H1 (cell line): ENCODE results near the gene LY6G6F. TPM values are rescaled to one million over a fixed set of nuclear protein-coding genes. Genes with fewer than 3 reads are reported as not detected.

Experiments
- CTCF ChIA-PET: fragments of 300-600 bp; sonication (Branson Sonifier 250); formaldehyde crosslinking; loops from one replicate; lab custom pipeline; 2021; ENCODE audit not compliant: partially characterized antibody; lab: Charles Lee
- POLR2A ChIA-PET: fragments of 300-600 bp; sonication (Branson Sonifier 250); formaldehyde crosslinking; loops from one replicate; lab custom pipeline; 2021; ENCODE audit warnings: inconsistent platforms; ENCODE audit not compliant: partially characterized antibody; lab: Charles Lee
- DNase-seq, 2 experiments: peaks; one replicate each; pipeline versions ENCODE4 v3.0.0 to v3.0.0-alpha.2; 2010 to 2022; ENCODE audit warnings: low spot score in 2 of 2, low read depth in 1 of 2, mixed read lengths in 1 of 2
- FAIRE-seq: peaks from 2 replicates; lab custom pipeline; 2011; peaks lifted over from hg19 to GRCh38; lab: Jason Lieb, UNC
- H2AFZ ChIP-seq: 2 replicates; pipeline ENCODE4 v1.8.1; 2012; ENCODE audit warnings: low read length, inconsistent platforms
- H2AK5ac ChIP-seq: 2 replicates; pipeline ENCODE4 v1.6.1; 2013; ENCODE audit warnings: low read depth, low read length
- H2BK120ac ChIP-seq: replicated peaks from 2 replicates; pipeline ENCODE3; 2013; ENCODE audit warnings: low read depth, low read length, inconsistent platforms
- H2BK12ac ChIP-seq: 2 replicates; pipeline ENCODE4 v1.6.1; 2013; ENCODE audit warnings: low read depth, low read length
- H2BK15ac ChIP-seq: 2 replicates; pipeline ENCODE4 v1.6.1; 2013; ENCODE audit warnings: low read length
- H2BK20ac ChIP-seq: 2 replicates; pipeline ENCODE4 v1.6.1; 2013; ENCODE audit warnings: low read length
- H2BK5ac ChIP-seq: 2 replicates; pipeline ENCODE4 v1.6.1; 2013; ENCODE audit warnings: low read depth, low read length
- H3K14ac ChIP-seq: 2 replicates; pipeline ENCODE4 v1.6.1; 2013; ENCODE audit warnings: inconsistent platforms; ENCODE audit not compliant: insufficient read length
- H3K18ac ChIP-seq: 2 replicates; pipeline ENCODE4 v1.6.1; 2013; ENCODE audit warnings: low read length; ENCODE audit errors: extremely low read depth
- H3K23ac ChIP-seq: 2 replicates; pipeline ENCODE4 v1.6.1; 2013; ENCODE audit warnings: inconsistent platforms; ENCODE audit not compliant: insufficient read length
- H3K23me2 ChIP-seq: 2 replicates; pipeline ENCODE4 v1.6.1; 2013; ENCODE audit warnings: low read depth, low read length
- H3K27ac ChIP-seq: 2 replicates; pipeline ENCODE4 v1.6.1; 2011; ENCODE audit warnings: low read depth, low read length, inconsistent platforms
- H3K27me3 ChIP-seq, 4 experiments: replicated peaks in 1 of 4; 1 replicate in 1 of 4; 2 replicates in 3 of 4; pipeline versions ENCODE4 v1.6.1 to v1.8.1; 2011 to 2013; ENCODE audit warnings: low read length in 3 of 4, mild to moderate bottlenecking in 3 of 4, inconsistent platforms in 2 of 4, mixed read lengths in 2 of 4, moderate library complexity in 1 of 4; ENCODE audit not compliant: control insufficient read depth in 3 of 4, insufficient read depth in 3 of 4; ENCODE audit errors: extremely low read depth in 1 of 4
- H3K36me3 ChIP-seq, 4 experiments: 2 replicates each; pipeline versions ENCODE4 v1.6.1 to v1.8.1; 2011 to 2013; ENCODE audit warnings: mild to moderate bottlenecking in 4 of 4, low read length in 3 of 4, moderate library complexity in 2 of 4, control low read depth in 1 of 4, inconsistent platforms in 1 of 4; ENCODE audit not compliant: insufficient read depth in 4 of 4, control insufficient read depth in 2 of 4
- H3K4ac ChIP-seq: replicated peaks from 2 replicates; pipeline ENCODE3; 2013; ENCODE audit warnings: low read length, low read depth, mixed read lengths, inconsistent platforms; ENCODE audit not compliant: insufficient read length
- H3K4me1 ChIP-seq, 4 experiments: replicated peaks in 1 of 4; 1 replicate in 1 of 4; 2 replicates in 3 of 4; pipeline versions ENCODE4 v1.6.1 to v1.8.1; 2011 to 2013; ENCODE audit warnings: low read length in 3 of 4, inconsistent platforms in 2 of 4, mixed read lengths in 1 of 4; ENCODE audit not compliant: insufficient read depth in 4 of 4, control insufficient read depth in 3 of 4
- H3K4me2 ChIP-seq, 2 experiments: 2 replicates each; pipeline versions ENCODE4 v1.6.1 to v1.8.1; 2011 to 2013; ENCODE audit warnings: low read depth in 2 of 2, low read length in 2 of 2, control low read depth in 1 of 2, inconsistent platforms in 1 of 2, mild to moderate bottlenecking in 1 of 2; ENCODE audit not compliant: insufficient read depth in 1 of 2
- H3K4me3 ChIP-seq, 4 experiments: fragments of 200-600, 300-600 bp in 1 of 4; sonication (generic), shearing (Covaris generic), sonication (Bioruptor Twin) in 1 of 4; 2 replicates each; pipeline versions ENCODE4 v1.5.1 to v1.8.1; 2011 to 2016; ENCODE audit warnings: low read length in 4 of 4, low read depth in 3 of 4, control low read depth in 2 of 4, inconsistent platforms in 2 of 4, mild to moderate bottlenecking in 2 of 4, mixed read lengths in 1 of 4, moderate library complexity in 1 of 4; ENCODE audit not compliant: insufficient read depth in 2 of 4; ENCODE audit errors: extremely low read depth in 1 of 4
- H3K56ac ChIP-seq: replicated peaks from 2 replicates; pipeline ENCODE3; 2013; ENCODE audit warnings: low read depth, mild to moderate bottlenecking, mixed read lengths, low read length, inconsistent platforms; ENCODE audit not compliant: insufficient read length
- H3K79me1 ChIP-seq: 2 replicates; pipeline ENCODE4 v1.6.1; 2013; ENCODE audit warnings: low read depth, low read length, control low read depth
- H3K79me2 ChIP-seq, 2 experiments: 2 replicates each; pipeline versions ENCODE4 v1.6.1 to v1.8.1; 2012 to 2013; ENCODE audit warnings: low read length in 2 of 2, mild to moderate bottlenecking in 2 of 2, inconsistent platforms in 1 of 2; ENCODE audit not compliant: insufficient read depth in 2 of 2, control insufficient read depth in 1 of 2
- H3K9ac ChIP-seq, 4 experiments: replicated peaks in 1 of 4; 1 replicate in 1 of 4; 2 replicates in 3 of 4; pipeline versions ENCODE4 v1.6.1 to v1.8.1; 2011 to 2013; ENCODE audit warnings: low read depth in 3 of 4, low read length in 3 of 4, control low read depth in 2 of 4, mild to moderate bottlenecking in 2 of 4, moderate library complexity in 2 of 4, inconsistent platforms in 1 of 4; ENCODE audit errors: extremely low read depth in 1 of 4
- H3K9me3 ChIP-seq, 2 experiments: 2 replicates each; pipeline versions ENCODE4 v1.6.1 to v1.8.1; 2012 to 2013; ENCODE audit warnings: mild to moderate bottlenecking in 2 of 2, moderate library complexity in 2 of 2, control low read depth in 1 of 2, inconsistent platforms in 1 of 2, low read depth in 1 of 2, low read length in 1 of 2, mixed read lengths in 1 of 2; ENCODE audit not compliant: insufficient read depth in 2 of 2
- H4K20me1 ChIP-seq, 2 experiments: replicated peaks in 1 of 2; 2 replicates each; pipeline versions ENCODE3 to v1.8.1; 2011 to 2013; ENCODE audit warnings: inconsistent platforms in 2 of 2, low read length in 2 of 2, mild to moderate bottlenecking in 1 of 2; ENCODE audit not compliant: insufficient read depth in 2 of 2, control insufficient read depth in 1 of 2
- H4K5ac ChIP-seq: 2 replicates; pipeline ENCODE4 v1.6.1; 2013; ENCODE audit warnings: low read length, low read depth, mixed read lengths, inconsistent platforms; ENCODE audit not compliant: insufficient read length
- H4K8ac ChIP-seq: 2 replicates; pipeline ENCODE4 v1.8.0; 2013; ENCODE audit warnings: mild to moderate bottlenecking, moderate library complexity, low read length, inconsistent platforms; ENCODE audit not compliant: insufficient read depth; ENCODE audit errors: extremely low read depth
- H4K91ac ChIP-seq: replicated peaks from 2 replicates; pipeline ENCODE3; 2013; ENCODE audit warnings: low read length, mixed read lengths, inconsistent platforms; ENCODE audit not compliant: insufficient read length
- BCL11A ChIP-seq, 2 experiments: IDR thresholded peaks; one replicate each; pipeline ENCODE4 v1.6.1; 2011; ENCODE audit warnings: low read depth in 2 of 2, low read length in 2 of 2, mild to moderate bottlenecking in 2 of 2
- CEBPB ChIP-seq: IDR thresholded peaks from 2 replicates; pipeline ENCODE4 v1.6.1; 2012; ENCODE audit warnings: low read depth, low read length
- GTF2F1 ChIP-seq: IDR thresholded peaks from 2 replicates; pipeline ENCODE4 v1.6.1; 2012; ENCODE audit warnings: low read depth, low read length, improper control_type of control experiment, borderline replicate concordance
- JUN ChIP-seq: IDR thresholded peaks from 2 replicates; pipeline ENCODE4 v1.6.1; 2011; ENCODE audit warnings: low read depth, mild to moderate bottlenecking, improper control_type of control experiment, low read length
- KDM1A ChIP-seq: fragments of 200-600, 300-600 bp; sonication (generic); IDR thresholded peaks from 2 replicates; pipeline ENCODE4 v1.7.1; 2016; ENCODE audit warnings: mild to moderate bottlenecking, low read length, borderline replicate concordance
- MAFK ChIP-seq: IDR thresholded peaks from 2 replicates; pipeline ENCODE4 v1.6.1; 2012; ENCODE audit warnings: low read depth, mild to moderate bottlenecking, improper control_type of control experiment, low read length
- PHF8 ChIP-seq: fragments of 200-600 bp; sonication (generic); conservative IDR thresholded peaks from 2 replicates; pipeline ENCODE4 v1.7.1; 2012; ENCODE audit warnings: low read depth, mild to moderate bottlenecking, inconsistent platforms, low read length, moderate library complexity
- POLR2AphosphoS5 ChIP-seq: IDR thresholded peaks from 2 replicates; pipeline ENCODE4 v1.6.1; 2011; ENCODE audit warnings: low read depth, low read length
- RXRA ChIP-seq: IDR thresholded peaks from 2 replicates; pipeline ENCODE4 v1.6.1; 2011; ENCODE audit warnings: low read depth, mild to moderate bottlenecking, low read length, moderate library complexity; ENCODE audit not compliant: insufficient read depth
- SIN3A ChIP-seq, 2 experiments: IDR thresholded peaks in 1 of 2; conservative IDR thresholded peaks in 1 of 2; 2 replicates each; pipeline ENCODE4 v1.6.1; 2011 to 2012; ENCODE audit warnings: low read length in 2 of 2, improper control_type of control experiment in 1 of 2, low read depth in 1 of 2, mild to moderate bottlenecking in 1 of 2
- SIX5 ChIP-seq: IDR thresholded peaks from 2 replicates; pipeline ENCODE4 v1.6.1; 2011; ENCODE audit warnings: mild to moderate bottlenecking, low read depth, low read length
- TAF1 ChIP-seq: IDR thresholded peaks from 2 replicates; pipeline ENCODE4 v1.6.1; 2011; ENCODE audit warnings: mild to moderate bottlenecking, low read depth, low read length
- WGBS, 2 experiments: shearing (Covaris generic) in 1 of 2; methylation state at CpG; one replicate each; pipeline versions ENCODE4 v1.1.6 to v1.1.7; 2013 to 2015; ENCODE audit warnings: low lambda C conversion rate in 2 of 2, mixed read lengths in 2 of 2, inconsistent platforms in 1 of 2, low coverage in 1 of 2, missing lambda C conversion rate in 1 of 2; ENCODE audit not compliant: insufficient replicate concordance in 2 of 2, insufficient coverage in 1 of 2, insufficient read length in 1 of 2; ENCODE audit errors: extremely low coverage in 1 of 2, missing lambda C conversion rate in 1 of 2; 5-methylcytosine and 5-hydroxymethylcytosine counted together
- polyA plus RNA-seq, 7 experiments: library from polyadenylated mRNA; depleted of rRNA in 3 of 7; stranded (reverse) in 5 of 7; unstranded in 2 of 7; fragments of >200 nt in 5 of 7; fragments of 200-250 nt in 2 of 7; gene quantifications; 1 replicate in 5 of 7; 2 replicates in 1 of 7; 4 replicates in 1 of 7; pipeline versions ENCODE4 v1.2.1 to v1.2.3, GENCODE V29; 2011 to 2013; ENCODE audit warnings: missing spikeins in 2 of 7, mixed read lengths in 2 of 7
- total RNA-seq: library from RNA; stranded (reverse); fragmentation: NEBNext Ultra II Directional; extraction: Animal tissue kit (Norgen Biotek cat#: 25700); gene quantifications from 2 replicates; pipeline ENCODE4 v1.2.1, GENCODE V29; 2021

LY6G6F gene
- total and polyA plus RNA-seq, 2 of the 8 experiments (the other 6 are each of a cell fraction or from before 2014, with no cell fraction given), result not detected

- POLR2A ChIA-PET, result interaction anchor here (1.0 to 2.1 kb wide), 7 partner anchors 11 to 150 kb away, joined by 3 to 14 read pairs (median 4); partner anchors contain the start of genes BAG6, GPANK1 and HSPA1B
- TF ChIP-seq BCL11A (IDR thresholded peaks at IDR 0.05; ENCODE audit: low read depth in 2 of 2, low read length in 2 of 2) (no peak), PHF8 (no peak), JUN (no peak), CEBPB (no peak), GTF2F1 (no peak), MAFK (no peak), SIX5 (no peak), SIN3A (conservative IDR thresholded peaks at IDR 0.05 in 1 of 2, IDR thresholded peaks at IDR 0.05 in 1 of 2; ENCODE audit: low read depth in 1 of 2, low read length in 2 of 2) (no peak), KDM1A (no peak), TAF1 (no peak), RXRA (no peak), POLR2AphosphoS5 (no peak)
Measured at GRCh38 chr6:31677955-31678354, 28.7 kb upstream of the LY6G6F start.

More at GRCh38 chr6:31677955-31678354, 28.7 kb upstream of the LY6G6F start:
- Histone ChIP-seq H3K4me3 (no peak overlapping the region), H3K14ac (no peak overlapping the region), H2BK120ac (no peak overlapping the region), H3K79me1 (no peaks in the 10 kb centered on the region), H3K23ac (no peak overlapping the region), H3K36me3 (no peaks in the 10 kb centered on the region), H3K4ac (no peak overlapping the region), H3K18ac (no peak overlapping the region), H3K27ac (no peak overlapping the region), H4K20me1 (no peaks in the 10 kb centered on the region), H2BK15ac (no peak overlapping the region), H4K8ac (no peak overlapping the region), H3K27me3 (peaks cover 3 to 13% (median 12%) of the 10 kb centered on the region in 4 experiments; a peak in 6 of 7 replicates), H4K5ac (no peak overlapping the region), H4K91ac (no peak overlapping the region), H3K79me2 (no peaks in the 10 kb centered on the region), H3K56ac (no peak overlapping the region), H2AK5ac (no peak overlapping the region), H3K9ac (no peak overlapping the region), H2BK5ac (no peak overlapping the region), H3K9me3 (no peaks in the 10 kb centered on the region), H3K4me1 (peaks cover 0 to 7% (median 2%) of the 10 kb centered on the region in 4 experiments; a peak in 4 of 7 replicates), H3K23me2 (peaks cover 9% of the 10 kb centered on the region; the same call in 1 of the 2 replicates), H2AFZ (no peak overlapping the region), H3K4me2 (no peak overlapping the region), H2BK20ac (no peak overlapping the region), H2BK12ac (no peak overlapping the region)
- WGBS, 2 experiments, result 90% methylated on average over 8 of the region's 8 CpGs; no CpG with 5 or more reads in 1 of the 2 experiments
- no peak for FAIRE-seq
- DNase-seq, result no peak
- CTCF ChIA-PET, result interaction anchor here (0.6 to 2.6 kb wide), 11 partner anchors 12 to 245 kb away, joined by 3 to 12 read pairs (median 4); partner anchors contain the start of genes DDAH2 and GPANK1
